Left kidney (tissue), 2 donors: ENCODE measurements around the gene SLC9A9. TPM values are rescaled to one million over a fixed set of nuclear protein-coding genes. Genes with fewer than 3 reads are reported as not detected.
"Not testable (repeated sequence)": the region's sequence is repeated elsewhere in the genome, so short reads cannot be mapped to it uniquely, and the experiment has no call there.

Experiments used
- DNase-seq: peaks from one replicate; pipeline ENCODE4 v3.0.0-alpha.2; 2013
- polyA plus RNA-seq: library from polyadenylated mRNA; unstranded; fragments of 120-200 nt; gene quantifications from one replicate; pipeline ENCODE4 v1.2.1, GENCODE V29; 2013; ENCODE audit not compliant: insufficient read length

The SLC9A9 gene
- polyA plus RNA-seq, 1 donor: 5.9 TPM

DNA sequence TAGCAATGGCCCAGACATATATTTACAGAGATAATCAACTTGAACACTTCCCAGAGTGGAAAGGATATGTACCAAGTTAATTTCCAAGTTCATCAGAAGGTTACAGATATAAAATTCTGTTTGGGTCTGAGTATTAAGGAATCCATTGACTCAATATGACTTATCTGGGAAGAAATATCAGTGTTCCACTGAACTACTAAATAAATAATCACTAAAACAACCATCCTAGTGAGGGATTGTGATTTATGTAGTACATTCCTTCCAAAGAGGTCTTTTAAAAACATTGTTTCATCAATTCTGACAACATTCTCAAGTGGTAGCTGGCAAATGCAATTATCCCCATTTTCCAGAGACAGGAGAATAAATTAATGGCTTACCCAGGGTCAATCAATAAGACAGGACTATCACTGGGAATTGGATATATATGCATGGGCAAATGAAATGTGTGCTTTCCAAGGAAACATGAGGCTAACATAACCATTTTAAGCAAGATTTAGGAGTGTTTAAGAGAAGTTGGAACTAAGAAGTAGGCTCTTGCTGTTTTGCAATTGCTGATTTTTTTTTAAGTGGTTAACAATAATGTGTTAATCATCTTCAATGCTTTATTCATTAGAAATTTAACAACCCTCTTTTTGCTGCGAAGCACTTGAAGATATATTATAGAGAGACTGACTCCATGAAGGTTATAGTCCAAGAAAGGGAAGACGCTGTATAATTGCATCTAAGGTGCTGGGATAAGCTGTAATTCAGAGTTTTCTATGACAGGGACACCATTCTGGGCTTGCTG lies 37.9 kb downstream of the SLC9A9 start:
- DNase-seq: no peak

DNA sequence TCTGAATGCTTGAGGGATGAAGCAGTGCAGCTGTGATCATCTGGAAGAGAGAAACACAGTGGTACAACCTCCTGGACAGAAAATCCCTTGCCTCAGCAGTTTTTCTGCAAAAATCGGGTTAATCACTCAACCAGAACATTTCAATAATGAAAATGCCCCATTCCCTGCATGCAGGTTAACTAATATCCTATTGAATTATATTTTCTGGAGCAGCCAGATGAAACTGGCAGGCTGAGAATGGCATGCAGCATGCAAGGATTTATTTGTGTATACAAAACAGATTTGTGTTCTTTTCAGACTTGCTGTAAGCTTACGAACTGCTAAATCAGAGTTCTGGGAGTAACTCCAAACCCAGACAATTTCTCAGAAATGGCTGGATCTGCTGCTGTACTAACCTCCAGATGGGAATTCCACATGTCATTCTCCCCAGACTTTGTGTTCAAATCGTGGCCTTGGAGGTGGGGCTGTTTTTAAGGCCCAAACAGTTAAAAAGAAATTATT lies 39.1 kb downstream of the SLC9A9 start:
- peak; percentile 38 for DNase-seq

DNA sequence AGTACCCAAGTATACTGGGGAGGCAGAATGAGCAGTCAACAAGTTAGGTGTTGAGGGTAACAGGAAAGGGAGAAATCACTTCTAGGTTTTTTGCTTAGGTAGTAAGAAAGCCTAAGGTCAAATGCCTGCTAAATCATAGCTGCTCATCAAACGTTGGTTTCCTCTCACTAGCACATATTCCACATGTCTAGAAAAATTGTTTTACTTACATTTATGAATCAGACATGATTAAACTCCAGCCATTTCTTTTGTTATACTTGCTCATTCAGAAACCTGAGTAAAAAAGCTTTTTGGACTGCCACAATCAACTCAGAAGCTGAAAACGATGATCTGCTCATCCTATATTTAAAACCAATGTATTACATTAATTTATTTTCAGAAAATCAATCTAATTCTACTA lies 40.2 kb downstream of the SLC9A9 start:
- DNase-seq: no peak

DNA sequence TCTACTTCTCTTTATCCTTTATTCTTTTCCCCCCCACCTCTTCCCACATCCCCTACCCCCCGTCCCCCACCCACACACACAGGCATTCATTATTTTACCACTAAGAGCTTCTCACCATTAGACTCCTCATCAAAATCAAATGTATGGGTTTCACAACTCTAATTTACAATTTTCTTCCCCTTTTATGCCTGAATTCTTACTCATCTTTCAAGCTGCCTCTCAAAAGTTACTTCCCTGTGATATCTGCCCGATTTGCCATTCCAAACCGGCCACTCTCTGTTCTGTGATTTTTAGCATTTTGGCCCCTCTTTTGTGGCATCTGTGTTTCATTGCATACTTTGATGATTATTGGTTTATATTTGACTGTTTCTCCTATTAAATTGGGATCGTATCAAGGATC lies 42.2 kb downstream of the SLC9A9 start:
- DNase-seq: no peak

DNA sequence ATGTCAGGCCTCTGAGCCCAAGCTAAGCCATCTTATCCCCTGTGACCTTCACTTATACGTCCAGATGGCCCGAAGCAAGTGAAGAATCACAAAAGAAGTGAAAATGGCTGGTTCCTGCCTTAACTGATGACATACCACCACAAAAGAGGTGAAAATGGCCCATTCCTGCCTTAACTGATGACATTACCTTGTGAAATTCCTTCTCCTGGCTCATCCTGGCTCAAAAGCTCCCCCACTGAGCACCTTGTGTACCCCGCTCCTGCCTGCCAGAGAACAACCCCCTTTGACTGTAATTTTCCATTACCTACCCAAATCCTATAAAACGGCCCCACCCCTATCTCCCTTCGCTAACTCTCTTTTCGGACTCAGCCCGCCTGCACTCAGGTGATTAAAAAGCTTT lies 42.8 kb downstream of the SLC9A9 start:
- not testable (repeated sequence) for DNase-seq

DNA sequence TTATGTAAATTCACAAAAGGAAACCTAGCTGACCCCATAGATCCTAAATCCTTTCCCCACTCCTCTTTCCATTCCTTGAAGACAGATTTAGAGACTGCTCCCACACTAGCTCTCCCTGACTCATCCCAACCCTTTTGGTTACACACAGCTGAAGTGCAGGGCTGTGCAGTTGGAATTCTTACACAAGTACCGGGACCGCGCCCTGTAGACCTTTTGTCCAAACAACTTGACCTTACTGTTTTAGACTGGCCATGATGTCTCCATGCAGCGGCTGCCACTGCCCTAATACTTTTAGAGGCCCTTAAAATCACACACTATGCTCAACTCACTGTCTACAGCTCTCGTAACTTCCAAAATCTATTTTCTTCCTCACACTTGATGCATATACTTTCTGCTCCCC lies 47.2 kb downstream of the SLC9A9 start:
- not testable (repeated sequence) for DNase-seq

DNA sequence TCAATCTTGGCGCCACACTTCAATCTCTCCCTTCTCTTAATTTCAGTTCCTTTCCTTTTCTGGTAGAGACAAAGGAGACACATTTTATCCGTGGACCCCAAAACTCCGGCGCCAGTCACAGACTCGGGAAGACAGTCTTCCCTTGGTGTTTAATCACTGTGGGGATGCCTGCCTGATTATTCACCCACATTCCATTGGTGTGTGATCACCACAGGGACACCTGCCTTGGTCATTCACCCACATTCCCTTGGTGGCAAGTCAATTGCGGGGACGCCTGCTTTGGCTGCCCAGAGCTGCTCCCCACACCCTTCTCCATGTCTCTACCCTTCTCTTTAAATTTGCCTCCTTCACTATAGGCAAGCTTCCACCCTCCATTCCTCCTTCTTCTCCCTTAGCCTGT lies 50.1 kb downstream of the SLC9A9 start:
- DNase-seq: not testable (repeated sequence)

DNA sequence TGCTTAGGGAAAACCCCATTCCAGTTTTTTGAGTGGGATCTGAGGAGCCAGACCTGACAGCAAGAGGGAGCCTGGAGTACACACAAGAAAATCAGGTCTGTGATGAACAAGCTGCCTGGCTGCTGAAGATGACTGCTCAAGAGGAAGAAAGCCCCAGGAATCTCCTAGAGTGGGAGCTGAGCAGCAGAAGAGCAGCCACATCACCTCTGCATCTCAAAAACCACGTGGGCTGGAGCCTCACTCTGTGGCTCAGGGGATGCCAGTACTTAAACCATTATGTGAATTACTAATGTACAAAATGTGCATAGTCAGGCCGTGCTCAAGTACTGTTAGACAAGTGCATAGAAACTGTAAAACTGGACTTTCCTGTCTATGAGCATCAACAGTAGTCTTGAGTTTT lies 52.4 kb downstream of the SLC9A9 start:
- DNase-seq: no peak

DNA sequence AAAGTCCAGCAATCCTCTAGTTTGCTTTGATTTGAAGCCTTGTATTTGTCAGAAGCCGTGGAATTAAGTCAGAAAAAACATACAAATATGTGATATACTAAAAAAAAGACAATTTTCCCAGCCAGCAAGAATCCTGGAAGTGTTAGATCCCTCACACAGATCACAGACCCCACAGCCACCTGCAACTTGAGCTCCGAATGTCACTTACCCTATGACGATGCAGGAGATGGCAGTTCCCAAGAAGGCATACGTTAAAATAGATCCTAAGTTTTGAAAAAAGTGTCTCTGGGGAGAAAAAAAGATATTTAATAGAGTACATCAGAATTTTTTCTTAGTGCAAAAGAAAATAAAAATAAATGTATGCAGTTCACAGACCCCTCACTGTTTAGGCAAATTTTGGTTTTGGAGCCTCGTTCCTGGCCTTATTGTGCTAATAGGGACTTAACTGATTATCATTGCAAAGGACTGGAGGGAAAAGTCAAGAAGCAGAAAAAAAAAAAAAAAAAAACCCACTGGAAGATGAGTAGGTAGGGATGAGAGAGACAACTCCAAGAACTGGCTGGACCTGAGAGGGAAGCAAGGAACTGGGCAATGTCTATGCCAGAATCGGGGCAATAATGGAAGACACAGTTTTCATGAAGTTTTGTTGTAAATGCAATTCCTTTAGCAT lies 53.3 kb downstream of the SLC9A9 start:
- no peak for DNase-seq

DNA sequence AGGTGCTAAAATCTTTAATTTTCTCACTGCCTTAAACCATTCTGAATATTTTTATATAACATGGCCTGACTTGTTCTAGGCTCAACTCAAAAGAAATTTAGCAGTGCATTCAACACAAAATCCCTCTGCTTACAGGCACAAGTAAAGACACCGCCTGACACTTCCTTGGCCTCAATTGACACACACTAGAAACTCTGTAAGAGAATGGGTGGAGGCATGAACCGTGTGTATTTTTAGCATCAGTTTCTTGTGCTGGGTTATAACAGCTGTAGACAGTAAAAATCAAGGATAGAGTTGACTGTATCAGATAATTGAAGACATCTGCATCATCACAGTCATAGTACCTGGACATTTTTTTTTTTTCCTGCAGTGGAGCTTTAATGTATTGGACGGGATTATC lies 54.3 kb downstream of the SLC9A9 start:
- DNase-seq: no peak

DNA sequence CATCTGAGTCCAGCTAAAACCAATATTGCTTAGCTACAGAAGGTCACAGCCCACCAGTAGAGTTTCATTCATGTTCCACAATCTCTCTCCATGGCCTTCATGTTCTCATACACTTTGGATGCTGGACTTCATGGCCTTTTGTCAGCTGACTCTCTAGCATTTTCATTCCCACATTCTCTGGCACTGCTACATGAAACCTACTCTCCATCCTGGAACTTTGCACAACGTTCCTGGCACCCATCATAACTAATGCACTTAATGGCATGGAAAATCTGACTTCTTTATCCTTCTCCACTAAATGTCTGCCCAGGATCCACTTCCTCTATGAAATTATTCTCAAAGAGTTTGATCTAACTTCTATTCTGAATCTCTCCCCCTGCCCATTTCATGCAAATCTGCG lies 56.9 kb downstream of the SLC9A9 start:
- no peak for DNase-seq

DNA sequence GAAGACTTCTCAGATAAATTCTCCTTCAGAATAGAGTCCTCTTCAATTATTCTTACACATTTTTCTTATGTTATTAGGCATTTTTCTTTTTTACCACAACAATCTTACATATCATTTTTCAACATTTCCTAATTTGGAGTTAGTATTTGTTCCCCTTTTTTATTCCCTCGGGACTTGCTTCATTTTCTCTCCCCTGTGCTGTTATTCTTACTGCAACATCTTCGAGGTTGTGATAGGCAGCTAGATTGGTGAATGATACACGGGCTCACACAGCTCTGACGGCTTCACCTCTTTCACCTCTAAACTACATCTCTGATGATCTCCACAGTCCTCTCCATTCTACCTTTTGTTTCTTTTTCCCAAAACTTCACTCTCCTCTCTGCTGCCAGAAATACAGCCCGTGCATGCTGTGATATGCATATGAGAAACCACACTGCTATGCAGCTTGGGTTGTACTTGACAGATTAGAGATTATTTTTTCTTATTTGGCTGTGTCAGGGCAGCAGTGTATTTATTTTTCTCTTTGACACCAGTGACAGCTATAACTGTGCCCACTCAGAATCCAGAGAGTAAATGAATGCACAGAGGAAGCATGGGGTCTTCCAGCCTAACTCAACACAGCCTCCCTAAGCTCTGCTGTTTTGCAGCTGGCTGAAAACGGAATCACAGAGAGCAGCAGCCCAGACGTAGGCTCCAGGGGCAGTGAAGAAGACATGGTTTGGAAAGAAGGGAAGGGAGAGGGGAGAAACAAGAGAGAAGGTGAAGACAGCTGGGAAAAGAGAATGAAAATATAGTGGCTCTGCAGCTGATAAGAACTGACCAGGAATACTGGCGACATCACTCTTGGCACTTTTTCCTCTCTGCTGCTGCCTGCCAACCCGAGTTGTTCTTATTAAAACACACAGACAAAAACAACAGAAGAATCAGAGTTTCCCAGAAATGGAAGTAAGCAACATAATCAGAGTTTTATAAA lies 61.8 kb downstream of the SLC9A9 start:
- DNase-seq: no peak

DNA sequence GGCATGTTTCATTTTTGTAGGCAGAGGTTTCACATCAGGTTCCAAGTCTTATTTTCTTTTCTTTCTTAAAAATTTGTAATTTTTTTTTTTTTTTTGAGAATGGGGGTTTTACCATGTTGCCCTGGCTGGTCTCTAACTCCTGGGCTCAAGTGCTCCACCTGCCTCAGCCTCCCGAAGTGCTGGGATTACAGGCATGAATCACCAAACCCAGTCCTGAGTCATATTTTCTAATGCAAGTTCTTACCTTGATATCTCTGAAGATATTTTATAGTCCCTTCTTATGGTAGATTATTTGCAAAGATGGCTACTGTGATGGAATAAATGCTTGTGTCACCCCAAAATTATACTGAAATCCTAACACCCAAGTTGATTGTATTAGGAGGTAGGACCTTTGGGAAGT lies 63.8 kb downstream of the SLC9A9 start:
- no peak for DNase-seq

DNA sequence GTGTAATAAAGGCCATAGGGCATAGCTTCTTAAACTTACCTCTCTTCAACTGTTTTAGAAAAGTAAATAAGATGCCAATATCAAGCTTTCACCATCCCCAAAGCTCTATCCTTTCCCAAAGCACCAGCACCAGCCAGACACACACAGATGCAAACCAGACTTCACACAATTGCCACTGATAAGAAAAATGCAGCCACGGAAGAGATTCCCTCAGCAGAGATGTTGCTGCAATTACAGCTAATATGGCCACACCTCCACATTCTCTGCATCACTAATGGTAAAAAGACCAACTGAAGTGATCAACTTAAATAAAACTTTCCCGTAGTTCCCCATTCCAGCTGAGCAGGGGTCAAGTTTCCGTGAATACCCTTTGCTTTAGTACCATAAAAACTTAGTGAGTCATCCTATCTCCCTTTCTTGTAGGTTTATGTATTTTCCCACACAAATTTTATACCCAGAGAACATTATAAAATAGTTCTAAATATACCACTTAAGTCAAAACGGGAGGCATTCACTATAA lies 64.4 kb downstream of the SLC9A9 start:
- no peak for DNase-seq

DNA sequence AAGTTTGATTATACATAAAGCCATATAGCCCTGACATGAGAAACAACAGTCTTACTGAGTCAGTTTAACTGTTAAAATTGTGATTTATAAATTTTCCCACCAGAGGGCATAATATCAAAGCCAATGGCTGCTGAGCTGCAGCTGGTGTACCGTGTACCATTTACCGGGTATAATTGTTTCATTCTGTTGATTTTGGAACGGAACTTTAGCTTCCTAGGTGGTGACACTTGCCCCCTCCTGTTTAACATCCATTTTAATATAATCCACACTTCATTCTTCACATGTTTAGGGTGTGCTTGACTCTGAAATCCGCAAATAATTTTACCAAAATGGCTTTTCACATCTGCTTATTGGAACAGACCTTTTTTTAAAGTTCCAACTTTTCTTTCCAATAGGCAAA lies 72.8 kb downstream of the SLC9A9 start:
- peak; percentile 46 for DNase-seq

DNA sequence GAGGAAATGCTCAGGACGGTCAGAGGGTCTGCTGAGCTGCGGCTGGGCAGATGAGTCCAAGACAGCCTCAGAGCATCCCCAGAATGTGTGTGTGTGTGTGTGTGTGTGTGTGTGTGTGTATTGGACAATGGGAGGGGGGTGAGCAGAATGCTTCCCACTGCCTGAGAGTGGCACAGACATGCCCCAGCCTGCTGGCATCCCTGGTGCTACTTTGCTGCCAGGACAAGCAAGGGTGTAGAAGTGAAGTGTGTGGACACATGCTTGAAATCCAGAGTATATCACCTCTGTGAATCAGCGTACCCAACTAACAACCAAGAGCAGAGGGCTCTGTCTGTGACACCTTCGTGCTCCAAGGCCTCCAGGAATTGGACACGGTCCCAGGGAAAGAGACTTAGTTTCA lies 76.3 kb downstream of the SLC9A9 start:
- DNase-seq: no peak

DNA sequence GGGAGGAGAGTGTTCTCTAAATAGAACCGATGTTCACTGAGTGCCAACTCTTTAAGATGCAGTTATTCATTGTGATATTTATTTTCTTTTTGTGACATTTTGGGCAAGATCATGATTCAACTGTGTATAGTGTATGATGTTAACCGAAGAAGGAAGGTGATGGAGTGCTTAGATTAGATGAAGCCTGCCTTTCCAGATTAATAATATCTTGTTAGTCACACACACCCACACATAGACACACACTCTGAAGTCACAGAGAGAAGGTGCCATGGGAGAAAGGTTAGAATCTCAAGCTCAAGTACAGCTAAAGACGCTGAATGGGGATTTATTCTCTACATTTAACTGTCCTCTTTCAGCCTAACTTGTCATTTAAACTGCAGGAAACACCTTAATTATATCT lies 77.0 kb downstream of the SLC9A9 start:
- DNase-seq: no peak

DNA sequence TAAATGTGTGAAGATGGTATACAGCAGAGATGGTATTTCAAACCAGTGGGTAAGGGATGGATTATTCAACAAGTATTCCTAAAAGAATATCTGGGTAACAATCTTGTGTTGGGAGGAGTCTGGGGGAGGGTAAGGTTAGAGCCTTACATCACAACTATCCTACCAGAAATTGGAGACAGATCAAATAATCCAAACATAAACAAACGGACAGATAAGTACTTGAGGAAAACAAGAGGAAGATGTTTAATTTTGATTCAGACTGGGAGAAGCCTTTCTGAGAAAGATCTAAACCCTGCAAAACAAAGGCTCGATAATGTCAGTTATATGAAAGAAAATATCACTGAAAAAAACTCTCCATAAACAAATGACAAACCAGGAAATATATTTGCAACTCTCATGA lies 77.9 kb downstream of the SLC9A9 start:
- DNase-seq: no peak

DNA sequence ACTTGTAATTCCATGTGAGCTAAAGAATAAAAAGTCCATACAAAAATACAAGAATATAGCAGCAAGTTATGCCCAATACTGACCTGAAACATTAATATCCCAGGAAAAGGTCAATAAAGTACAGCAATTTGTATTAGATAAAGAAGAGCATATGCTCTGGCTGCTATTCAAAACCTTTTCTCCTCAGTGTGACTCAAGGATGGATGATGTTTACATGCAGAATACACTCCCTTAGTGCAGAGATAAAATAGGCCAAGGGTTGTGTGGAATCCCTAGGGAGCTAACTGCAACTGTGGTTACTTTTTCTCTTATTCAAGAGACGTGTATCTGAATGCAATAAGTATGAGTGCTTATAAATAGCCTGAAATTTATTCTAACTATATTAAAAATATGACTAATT lies 78.7 kb downstream of the SLC9A9 start:
- no peak for DNase-seq

DNA sequence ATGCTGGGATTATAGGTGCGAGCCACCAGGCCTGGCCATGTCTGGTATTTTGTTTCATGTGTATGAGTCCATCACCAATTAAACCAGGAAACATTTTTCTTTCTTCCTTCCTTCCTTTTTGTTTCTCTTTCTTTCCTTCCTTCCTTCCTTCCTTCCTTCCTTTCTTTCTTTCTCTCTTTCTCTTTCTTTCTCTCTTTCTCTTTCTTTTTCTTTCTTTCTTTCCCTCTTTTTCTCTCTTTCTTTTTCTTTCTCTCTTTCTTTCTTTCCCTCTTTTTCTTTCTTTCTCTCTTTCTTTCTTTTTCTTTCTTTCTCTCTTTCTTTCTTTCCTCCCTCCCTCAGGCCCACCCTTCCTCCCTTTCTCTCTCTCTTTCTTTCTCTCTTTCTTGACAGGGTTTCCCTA lies 83.4 kb downstream of the SLC9A9 start:
- DNase-seq: no peak

DNA sequence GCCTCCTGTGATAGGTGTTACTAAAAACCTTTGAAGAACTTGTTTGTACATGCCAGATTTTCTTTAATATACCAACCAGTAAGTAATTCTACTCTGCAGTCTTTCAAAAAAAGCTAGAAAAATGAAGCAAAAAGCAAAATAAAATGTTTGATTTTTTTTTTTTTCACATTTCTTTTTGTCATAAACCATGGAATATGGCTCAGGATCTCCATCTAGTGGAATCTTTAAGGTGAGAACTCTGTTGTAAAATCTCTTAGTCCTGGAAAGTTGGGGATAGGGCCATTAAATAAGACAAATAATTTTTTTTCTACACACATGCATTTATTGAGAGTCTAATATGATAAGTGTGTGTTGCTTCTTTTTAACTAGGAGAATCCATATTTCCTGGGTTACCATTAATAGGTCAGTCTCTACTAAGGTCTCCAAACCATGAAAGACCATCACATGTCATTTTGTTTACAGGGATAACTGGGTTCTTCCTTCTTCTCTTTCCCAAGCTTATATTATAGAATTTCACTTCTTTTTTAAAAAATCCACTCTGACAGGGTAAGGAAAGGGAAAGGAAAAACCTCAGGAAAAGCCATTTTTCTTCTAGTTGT lies 84.6 kb downstream of the SLC9A9 start:
- peak; percentile 27 for DNase-seq

DNA sequence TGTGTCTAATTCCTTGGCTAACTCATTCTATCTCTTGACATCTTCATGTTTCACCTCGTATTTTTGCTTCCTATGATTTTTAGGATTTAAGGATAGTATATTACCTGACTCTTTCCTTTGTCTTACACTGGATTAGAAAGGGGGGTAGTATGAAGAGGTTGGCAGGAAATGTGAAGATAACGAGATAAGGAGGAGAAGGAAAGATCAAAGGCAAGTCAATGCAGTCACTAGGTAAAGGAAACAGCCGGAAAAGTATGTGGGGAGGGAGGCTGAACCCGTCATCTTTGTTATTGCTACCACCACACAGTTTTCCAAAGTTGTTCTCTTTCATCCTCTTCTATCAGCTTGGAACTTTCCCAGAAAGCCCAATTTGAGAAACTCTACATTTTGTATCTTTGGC lies 90.6 kb downstream of the SLC9A9 start:
- DNase-seq: no peak
